Measurements from ENCODE around the gene INPP5K. TPM values are rescaled to one million over a fixed set of nuclear protein-coding genes. Genes with fewer than 3 reads are reported as not detected.

INPP5K gene
- total RNA-seq, 6 experiments from 2014 or later = 12.7 to 22.6 (median 18.2) TPM

DNA sequence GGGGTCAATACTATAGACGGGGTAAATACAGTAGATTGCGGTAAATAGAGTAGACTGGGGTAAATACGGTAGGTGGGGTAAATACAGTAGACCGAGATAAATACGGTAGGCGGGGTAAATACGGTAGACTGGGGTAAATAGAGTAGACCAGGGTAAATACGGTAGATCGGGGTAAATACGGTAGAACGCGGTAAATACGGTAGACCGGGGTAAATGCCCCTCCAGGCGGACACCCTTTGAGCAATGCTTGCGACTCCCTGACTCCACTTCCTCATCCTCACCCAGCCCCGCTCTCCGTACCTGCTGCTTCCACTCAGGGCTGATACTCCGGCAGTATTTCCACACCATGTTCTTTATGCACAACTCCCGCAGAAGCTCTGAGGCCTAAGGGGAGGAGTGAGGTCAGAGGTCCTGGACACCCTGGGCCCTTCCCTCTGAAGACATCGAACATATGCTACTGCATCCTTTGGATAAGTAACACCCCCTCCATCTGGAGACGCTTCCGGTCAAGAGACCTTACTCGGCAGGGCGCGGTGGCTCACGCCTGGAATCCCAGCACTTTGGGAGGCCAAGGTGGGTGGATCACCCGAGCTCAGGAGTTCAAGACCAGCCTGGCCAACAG, 47.1 kb downstream of the INPP5K start:
- no peaks in the 10 kb centered on the region for H3K27me3 ChIP-seq
- H3K27ac ChIP-seq = peak overlapping the region in 1 of 3 donors; percentile 74
- H3K9me3 ChIP-seq = no peaks in the 10 kb centered on the region
- no peak for TF ChIP-seq POLR2A (IDR thresholded peaks at IDR 0.05)
- TF ChIP-seq, protein P1, sequence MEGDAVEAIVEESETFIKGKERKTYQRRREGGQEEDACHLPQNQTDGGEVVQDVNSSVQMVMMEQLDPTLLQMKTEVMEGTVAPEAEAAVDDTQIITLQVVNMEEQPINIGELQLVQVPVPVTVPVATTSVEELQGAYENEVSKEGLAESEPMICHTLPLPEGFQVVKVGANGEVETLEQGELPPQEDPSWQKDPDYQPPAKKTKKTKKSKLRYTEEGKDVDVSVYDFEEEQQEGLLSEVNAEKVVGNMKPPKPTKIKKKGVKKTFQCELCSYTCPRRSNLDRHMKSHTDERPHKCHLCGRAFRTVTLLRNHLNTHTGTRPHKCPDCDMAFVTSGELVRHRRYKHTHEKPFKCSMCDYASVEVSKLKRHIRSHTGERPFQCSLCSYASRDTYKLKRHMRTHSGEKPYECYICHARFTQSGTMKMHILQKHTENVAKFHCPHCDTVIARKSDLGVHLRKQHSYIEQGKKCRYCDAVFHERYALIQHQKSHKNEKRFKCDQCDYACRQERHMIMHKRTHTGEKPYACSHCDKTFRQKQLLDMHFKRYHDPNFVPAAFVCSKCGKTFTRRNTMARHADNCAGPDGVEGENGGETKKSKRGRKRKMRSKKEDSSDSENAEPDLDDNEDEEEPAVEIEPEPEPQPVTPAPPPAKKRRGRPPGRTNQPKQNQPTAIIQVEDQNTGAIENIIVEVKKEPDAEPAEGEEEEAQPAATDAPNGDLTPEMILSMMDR (IDR thresholded peaks at IDR 0.05) = no peak
- H3K36me3 ChIP-seq = peaks cover 0 to 11% (median 0%) of the 10 kb centered on the region in 4 donors
- H3K4me1 ChIP-seq = peaks cover 0 to 15% (median 6%) of the 10 kb centered on the region in 4 donors
- DNase-seq = peak in 1 of 3 donors; percentile 53
- WGBS (ENCODE audit: insufficient coverage, low coverage, low lambda C conversion rate, missing lambda C conversion rate) = 30% methylated on average over 20 of the region's 28 CpGs
- intact Hi-C loops (cut with DNase I) = no loop called here
- H3K4me3 ChIP-seq = no peak overlapping the region
- peak; percentile 31 to 67 (median 61) for ATAC-seq

DNA sequence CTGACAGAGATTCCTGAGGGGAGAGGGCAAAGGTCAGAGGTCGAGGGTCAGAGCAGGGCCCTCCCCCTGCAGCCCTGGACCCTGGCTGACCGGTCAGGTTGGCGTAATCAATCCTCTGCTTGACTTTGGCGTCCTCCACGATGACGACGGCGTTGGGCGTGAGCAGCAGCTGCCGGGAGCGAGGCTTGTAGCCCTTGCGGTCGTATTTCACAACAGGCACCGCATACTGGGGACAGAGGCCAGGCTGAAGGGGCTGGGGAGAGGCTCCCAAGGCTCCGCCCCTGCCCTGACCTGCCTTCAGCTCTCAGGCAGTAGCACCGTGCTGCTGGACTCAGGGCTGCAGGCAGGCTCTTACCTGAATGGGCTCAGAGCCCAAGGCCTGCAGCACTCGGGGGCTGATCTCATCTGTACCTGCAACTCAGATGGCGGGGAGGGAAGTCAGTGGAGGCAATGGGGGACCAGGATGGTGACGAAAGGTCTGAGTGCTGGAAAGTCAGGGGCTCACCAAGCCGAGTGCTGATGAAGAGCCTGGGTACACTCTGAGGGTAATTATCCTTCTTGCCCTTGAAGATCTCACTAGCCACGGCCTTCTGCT, 48.4 kb downstream of the INPP5K start:
- intact Hi-C loops (cut with DNase I) = no loop called here
- H3K4me1 ChIP-seq = peaks cover 0 to 15% (median 6%) of the 10 kb centered on the region in 4 donors
- peak; percentile 35 for TF ChIP-seq POLR2A (IDR thresholded peaks at IDR 0.05)
- TF ChIP-seq, protein P1 (IDR thresholded peaks at IDR 0.05) = no peak
- DNase-seq (peak; percentile 92 to 97 (median 97)), ATAC-seq (peak; percentile 82 to 91 (median 87))
- WGBS (ENCODE audit: insufficient coverage, low coverage, low lambda C conversion rate, missing lambda C conversion rate) = 2% methylated on average over 4 of the region's 21 CpGs
- H3K36me3 ChIP-seq = peaks cover 0 to 11% (median 0%) of the 10 kb centered on the region in 4 donors
- H3K9me3 ChIP-seq = no peaks in the 10 kb centered on the region
- no peak overlapping the region for H3K4me3 ChIP-seq
- H3K27ac ChIP-seq = peak overlapping the region in 2 of 3 donors; percentile 25 to 74
- no peaks in the 10 kb centered on the region for H3K27me3 ChIP-seq

DNA sequence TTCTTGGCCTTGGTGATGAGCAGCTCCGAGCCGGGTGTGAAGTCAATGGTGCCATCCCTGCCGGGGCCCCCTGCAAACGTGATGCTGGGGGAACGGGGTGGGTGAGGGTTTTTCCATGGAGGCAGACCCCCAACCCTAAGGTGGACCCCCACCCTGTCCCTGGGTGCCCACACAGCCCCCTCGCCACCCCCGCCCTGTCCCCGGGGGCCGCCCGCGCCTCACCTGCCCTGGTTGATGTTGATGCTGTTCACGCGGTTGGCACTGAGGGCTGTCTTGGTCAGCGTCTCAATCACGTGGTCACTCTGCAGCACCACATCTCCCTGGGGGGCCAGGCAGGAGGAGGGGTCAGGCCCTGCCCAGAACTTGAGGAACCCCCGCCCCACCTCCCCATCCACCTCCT, 49.2 kb downstream of the INPP5K start:
- TF ChIP-seq POLR2A (IDR thresholded peaks at IDR 0.05) = no peak
- TF ChIP-seq, protein P1 (IDR thresholded peaks at IDR 0.05) = no peak
- H3K4me3 ChIP-seq = no peak overlapping the region
- peaks cover 0 to 22% (median 9%) of the 10 kb centered on the region in 4 donors for H3K4me1 ChIP-seq
- peak overlapping the region in 1 of 3 donors; percentile 74 for H3K27ac ChIP-seq
- ATAC-seq (no peak), DNase-seq (no peak)
- intact Hi-C loops (cut with DNase I) = no loop called here
- WGBS (ENCODE audit: insufficient coverage, low coverage, low lambda C conversion rate, missing lambda C conversion rate) = 80% methylated on average over 1 of the region's 16 CpGs
- peaks cover 0 to 11% (median 0%) of the 10 kb centered on the region in 4 donors for H3K36me3 ChIP-seq
- no peaks in the 10 kb centered on the region for H3K9me3 ChIP-seq
- no peaks in the 10 kb centered on the region for H3K27me3 ChIP-seq

DNA sequence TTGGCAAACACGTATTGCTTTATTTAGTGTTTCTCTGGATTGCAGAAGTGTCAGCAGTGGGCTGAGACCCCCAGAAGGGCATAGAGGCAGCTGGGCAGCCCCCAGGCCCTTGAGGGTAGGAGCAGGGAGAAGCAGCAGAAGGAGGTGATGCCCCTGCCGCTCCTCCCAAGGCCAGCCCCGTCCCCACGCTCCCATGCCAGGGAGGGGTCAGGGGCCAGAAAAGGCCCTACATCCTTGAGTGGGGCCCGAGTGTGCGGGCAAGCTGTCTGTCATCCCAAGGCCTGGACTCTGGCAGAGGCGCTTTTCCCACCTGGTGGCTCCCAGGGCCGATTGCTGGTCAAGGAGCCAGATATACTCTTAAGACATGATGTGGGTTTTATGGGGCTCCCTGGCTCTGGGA, 52.2 kb downstream of the INPP5K start:
- TF ChIP-seq, protein P1 (IDR thresholded peaks at IDR 0.05) = no peak
- H3K27me3 ChIP-seq = no peaks in the 10 kb centered on the region
- no peak for DNase-seq
- intact Hi-C loops (cut with DNase I) = no loop called here
- H3K27ac ChIP-seq = no peak overlapping the region
- WGBS (ENCODE audit: insufficient coverage, low coverage, low lambda C conversion rate, missing lambda C conversion rate) = no CpG with 5 or more reads among the region's 8 CpGs
- H3K36me3 ChIP-seq = peaks cover 0 to 4% (median 0%) of the 10 kb centered on the region in 4 donors
- H3K4me3 ChIP-seq = no peak overlapping the region
- ATAC-seq = no peak
- peaks cover 0 to 45% (median 22%) of the 10 kb centered on the region in 4 donors for H3K4me1 ChIP-seq
- no peaks in the 10 kb centered on the region for H3K9me3 ChIP-seq

Data from right lobe of liver (tissue), 6 donors.